Measurements from ENCODE around the gene MLIP. TPM values are rescaled to one million over a fixed set of nuclear protein-coding genes. Genes with fewer than 3 reads are reported as not detected.

The MLIP gene
- polyA plus RNA-seq, 1 donor, result 0.66 TPM

DNA sequence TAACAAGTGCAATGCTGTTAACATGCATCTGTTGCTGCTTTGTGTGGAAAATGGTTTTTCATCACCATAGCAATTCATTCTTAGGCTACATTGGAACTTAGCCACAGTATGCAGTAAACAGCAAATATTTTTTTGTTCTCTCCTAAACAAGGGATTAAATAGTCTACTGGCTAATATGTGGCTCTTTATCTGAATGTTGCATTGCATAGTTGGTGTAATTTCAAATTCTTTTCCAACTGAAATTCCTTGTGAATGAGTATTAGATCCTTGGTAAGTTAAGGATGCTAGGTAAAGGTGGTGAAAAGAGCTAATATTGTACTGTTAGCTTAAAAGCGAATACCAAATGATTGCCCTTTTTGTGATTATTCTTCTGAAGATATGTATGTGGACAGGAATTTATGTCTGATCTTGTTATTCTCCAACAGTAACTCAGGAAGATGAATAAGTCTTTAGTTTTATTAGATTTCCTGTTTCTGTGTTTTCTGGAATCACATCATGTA is 958 bp downstream of the MLIP start:
- no peaks in the 10 kb centered on the region for H3K27me3 ChIP-seq (ENCODE audit: control insufficient read depth, insufficient read depth, low read length)
- no peak overlapping the region for H3K27ac ChIP-seq (ENCODE audit: low read length)
- no peak for DNase-seq
- no peaks in the 10 kb centered on the region for H3K4me1 ChIP-seq (ENCODE audit: control insufficient read depth, insufficient read depth, low read length)
- H3K9me3 ChIP-seq (ENCODE audit: control insufficient read depth, low read depth, low read length), result no peaks in the 10 kb centered on the region
- H3K36me3 ChIP-seq (ENCODE audit: control insufficient read depth, insufficient read depth, low read length), result no peaks in the 10 kb centered on the region
- WGBS (ENCODE audit: insufficient coverage, low lambda C conversion rate), result 100% methylated on average over 1 of the region's 1 CpG
- H3K4me3 ChIP-seq (ENCODE audit: low read length), result no peak overlapping the region

DNA sequence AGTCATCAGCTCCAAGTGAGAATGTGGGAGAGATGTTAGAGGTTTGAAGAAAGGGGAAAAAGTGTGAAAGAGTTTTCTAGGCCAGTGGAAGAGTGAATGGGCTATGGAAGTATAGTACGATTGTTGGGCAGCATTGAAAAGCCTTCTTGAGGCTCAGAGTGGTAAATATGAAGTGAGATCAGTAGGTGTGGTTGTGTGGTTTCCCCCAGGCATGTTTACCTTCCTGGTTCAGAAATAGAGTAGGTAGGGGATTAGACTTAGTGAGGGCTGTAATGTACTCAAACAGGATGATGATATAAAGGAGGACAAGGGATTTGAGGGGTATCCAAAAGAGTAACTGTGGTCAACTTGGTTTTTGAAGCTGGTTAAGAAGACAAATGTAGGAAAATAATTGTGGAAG is 3.7 kb downstream of the MLIP start:
- no peak for DNase-seq
- Histone ChIP-seq H3K4me1 (ENCODE audit: control insufficient read depth, insufficient read depth, low read length) (no peaks in the 10 kb centered on the region), H3K36me3 (ENCODE audit: control insufficient read depth, insufficient read depth, low read length) (no peaks in the 10 kb centered on the region), H3K9me3 (ENCODE audit: control insufficient read depth, low read depth, low read length) (no peaks in the 10 kb centered on the region), H3K27me3 (ENCODE audit: control insufficient read depth, insufficient read depth, low read length) (no peaks in the 10 kb centered on the region), H3K27ac (ENCODE audit: low read length) (no peak overlapping the region), H3K4me3 (ENCODE audit: low read length) (no peak overlapping the region)
- WGBS (ENCODE audit: insufficient coverage, low lambda C conversion rate), result 100% methylated on average over 1 of the region's 1 CpG

DNA sequence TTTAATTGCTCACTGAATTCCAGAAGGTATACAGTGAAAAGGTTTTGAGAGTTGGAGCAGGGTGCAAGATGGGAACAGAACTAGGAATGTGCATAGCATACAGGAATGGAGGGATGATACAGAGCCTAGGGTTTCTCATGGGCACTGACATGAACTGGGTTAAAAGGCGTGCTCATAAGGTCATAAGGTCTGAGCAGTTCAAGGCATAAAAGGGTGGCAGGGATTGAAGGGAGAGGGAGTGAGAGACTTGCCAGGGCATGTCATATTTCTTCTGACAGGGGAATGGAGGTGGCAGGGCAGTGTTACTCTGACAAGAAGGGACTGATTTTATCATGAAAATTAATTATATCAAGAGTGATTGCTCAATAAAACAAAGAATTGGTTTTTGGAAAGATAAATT is 4.7 kb downstream of the MLIP start:
- H3K9me3 ChIP-seq (ENCODE audit: control insufficient read depth, low read depth, low read length), result no peaks in the 10 kb centered on the region
- no peaks in the 10 kb centered on the region for H3K36me3 ChIP-seq (ENCODE audit: control insufficient read depth, insufficient read depth, low read length)
- H3K4me1 ChIP-seq (ENCODE audit: control insufficient read depth, insufficient read depth, low read length), result no peaks in the 10 kb centered on the region
- no peaks in the 10 kb centered on the region for H3K27me3 ChIP-seq (ENCODE audit: control insufficient read depth, insufficient read depth, low read length)
- 100% methylated on average over 1 of the region's 1 CpG for WGBS (ENCODE audit: insufficient coverage, low lambda C conversion rate)
- DNase-seq, result no peak
- H3K27ac ChIP-seq (ENCODE audit: low read length), result no peak overlapping the region
- H3K4me3 ChIP-seq (ENCODE audit: low read length), result no peak overlapping the region

DNA sequence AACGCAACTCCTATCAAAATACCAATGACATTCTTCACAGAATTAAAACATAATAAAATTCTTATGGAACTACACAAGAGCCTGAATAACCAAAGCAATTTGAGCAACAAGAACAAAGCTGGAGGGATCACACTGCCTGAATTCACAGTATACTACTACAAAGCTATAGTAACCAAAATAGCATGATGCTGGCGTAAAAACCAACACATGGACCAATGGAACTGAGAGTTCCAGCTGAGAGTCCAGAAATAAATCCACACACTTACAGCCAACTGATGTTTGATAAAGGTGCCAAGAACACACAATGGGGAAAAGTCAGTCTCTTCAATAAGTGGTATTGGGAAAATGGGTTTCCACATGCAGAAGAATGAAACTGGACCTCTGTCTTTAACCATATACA is 6.9 kb downstream of the MLIP start:
- Histone ChIP-seq H3K27ac (ENCODE audit: low read length) (no peak overlapping the region), H3K4me1 (ENCODE audit: control insufficient read depth, insufficient read depth, low read length) (no peaks in the 10 kb centered on the region), H3K9me3 (ENCODE audit: control insufficient read depth, low read depth, low read length) (no peaks in the 10 kb centered on the region), H3K27me3 (ENCODE audit: control insufficient read depth, insufficient read depth, low read length) (no peaks in the 10 kb centered on the region), H3K36me3 (ENCODE audit: control insufficient read depth, insufficient read depth, low read length) (no peaks in the 10 kb centered on the region), H3K4me3 (ENCODE audit: low read length) (no peak overlapping the region)
- WGBS (ENCODE audit: insufficient coverage, low lambda C conversion rate), result no CpG with 5 or more reads among the region's 2 CpGs
- DNase-seq, result no peak

DNA sequence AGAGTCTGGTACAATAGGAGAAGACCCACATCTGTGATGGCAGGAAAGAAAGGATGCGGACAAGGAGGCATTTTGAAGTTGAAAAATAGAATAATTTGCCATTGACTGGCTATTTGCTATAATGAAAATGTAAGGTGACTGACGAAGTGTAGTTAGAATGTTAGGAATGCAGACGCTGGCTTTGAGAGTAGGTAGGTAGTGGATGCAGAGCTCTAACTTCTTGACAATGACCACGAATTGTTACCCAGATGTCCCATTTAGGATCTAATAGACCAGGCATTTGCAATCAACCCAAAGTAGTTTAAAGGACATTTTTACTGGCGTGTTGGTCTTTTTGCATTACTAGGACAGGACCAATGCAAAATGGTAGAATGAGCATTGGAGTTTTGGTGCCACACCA is 14.2 kb downstream of the MLIP start:
- H3K4me1 ChIP-seq (ENCODE audit: control insufficient read depth, insufficient read depth, low read length), result no peaks in the 10 kb centered on the region
- DNase-seq, result no peak
- no peaks in the 10 kb centered on the region for H3K27me3 ChIP-seq (ENCODE audit: control insufficient read depth, insufficient read depth, low read length)
- no peaks in the 10 kb centered on the region for H3K9me3 ChIP-seq (ENCODE audit: control insufficient read depth, low read depth, low read length)
- no peak overlapping the region for H3K4me3 ChIP-seq (ENCODE audit: low read length)
- H3K36me3 ChIP-seq (ENCODE audit: control insufficient read depth, insufficient read depth, low read length), result no peaks in the 10 kb centered on the region
- 100% methylated on average over 1 of the region's 5 CpGs for WGBS (ENCODE audit: insufficient coverage, low lambda C conversion rate)
- H3K27ac ChIP-seq (ENCODE audit: low read length), result no peak overlapping the region

DNA sequence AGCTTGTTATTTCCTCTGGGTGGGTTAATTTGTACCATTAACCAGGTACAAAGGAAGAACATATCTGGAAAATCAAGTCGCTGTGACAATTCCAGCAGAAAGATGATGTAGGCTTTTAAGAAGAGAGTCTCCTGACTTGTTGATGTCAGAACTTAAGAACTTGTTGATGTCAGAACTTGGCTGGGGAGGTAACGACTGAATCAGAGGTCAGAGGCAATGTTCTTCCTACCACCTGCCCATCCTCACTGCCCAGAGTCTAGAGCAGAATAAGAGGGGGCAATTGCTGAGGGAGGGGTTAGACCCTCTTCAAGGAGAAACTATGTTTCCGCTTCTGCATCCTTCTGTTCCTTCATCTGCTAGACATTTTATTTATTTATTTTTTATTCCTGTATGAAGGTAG is 18.9 kb downstream of the MLIP start:
- no peaks in the 10 kb centered on the region for H3K36me3 ChIP-seq (ENCODE audit: control insufficient read depth, insufficient read depth, low read length)
- H3K27ac ChIP-seq (ENCODE audit: low read length), result no peak overlapping the region
- no peaks in the 10 kb centered on the region for H3K27me3 ChIP-seq (ENCODE audit: control insufficient read depth, insufficient read depth, low read length)
- no peak for DNase-seq
- no CpG with 5 or more reads among the region's 3 CpGs for WGBS (ENCODE audit: insufficient coverage, low lambda C conversion rate)
- no peak overlapping the region for H3K4me3 ChIP-seq (ENCODE audit: low read length)
- no peaks in the 10 kb centered on the region for H3K4me1 ChIP-seq (ENCODE audit: control insufficient read depth, insufficient read depth, low read length)
- H3K9me3 ChIP-seq (ENCODE audit: control insufficient read depth, low read depth, low read length), result no peaks in the 10 kb centered on the region

DNA sequence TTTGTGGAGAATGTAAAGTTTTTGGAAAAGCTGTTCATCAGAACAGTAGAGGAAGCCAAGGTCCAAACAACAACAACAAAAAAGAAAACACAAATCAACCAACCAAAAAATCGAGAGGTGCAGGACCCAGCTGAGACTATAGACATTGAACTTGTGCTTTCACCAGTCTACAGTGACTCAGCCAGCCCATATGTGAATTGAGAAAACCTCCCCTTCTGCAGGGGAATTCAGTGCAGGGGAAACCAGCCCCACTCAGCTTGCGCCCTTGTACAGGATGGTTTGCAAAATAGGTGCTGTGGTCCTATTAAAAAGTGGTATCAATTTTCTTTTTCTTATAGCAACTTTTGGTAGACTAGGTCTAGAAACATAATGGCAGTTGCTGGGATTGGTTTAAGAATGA is 21.3 kb downstream of the MLIP start:
- peaks cover 3% of the 10 kb centered on the region for H3K4me1 ChIP-seq (ENCODE audit: control insufficient read depth, insufficient read depth, low read length)
- no peak overlapping the region for H3K4me3 ChIP-seq (ENCODE audit: low read length)
- DNase-seq, result no peak
- H3K27ac ChIP-seq (ENCODE audit: low read length), result no peak overlapping the region
- no peaks in the 10 kb centered on the region for H3K9me3 ChIP-seq (ENCODE audit: control insufficient read depth, low read depth, low read length)
- WGBS (ENCODE audit: insufficient coverage, low lambda C conversion rate), result no CpG with 5 or more reads among the region's 2 CpGs
- H3K36me3 ChIP-seq (ENCODE audit: control insufficient read depth, insufficient read depth, low read length), result no peaks in the 10 kb centered on the region
- no peaks in the 10 kb centered on the region for H3K27me3 ChIP-seq (ENCODE audit: control insufficient read depth, insufficient read depth, low read length)

DNA sequence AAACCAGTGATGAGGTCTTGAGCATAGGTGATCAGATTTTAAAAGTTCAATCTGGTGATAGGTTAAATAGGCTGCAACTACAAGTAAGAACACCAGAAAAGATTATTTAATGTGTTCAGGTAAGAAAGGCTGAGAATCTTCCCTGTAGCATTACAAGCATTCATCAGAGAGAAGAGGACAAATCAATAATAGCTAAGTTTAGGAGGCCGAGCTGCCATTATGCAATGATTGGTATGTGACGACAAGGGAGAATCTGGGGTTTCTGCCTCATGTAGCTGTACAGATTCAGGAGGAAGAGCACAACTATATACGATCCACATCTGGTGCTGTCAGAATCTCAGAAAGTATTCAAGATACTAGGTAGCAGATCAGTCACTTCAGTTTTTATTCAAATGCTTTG is 21.9 kb downstream of the MLIP start:
- H3K36me3 ChIP-seq (ENCODE audit: control insufficient read depth, insufficient read depth, low read length), result no peaks in the 10 kb centered on the region
- no peak for DNase-seq
- WGBS (ENCODE audit: insufficient coverage, low lambda C conversion rate), result 100% methylated on average over 1 of the region's 3 CpGs
- H3K27ac ChIP-seq (ENCODE audit: low read length), result no peak overlapping the region
- H3K9me3 ChIP-seq (ENCODE audit: control insufficient read depth, low read depth, low read length), result no peaks in the 10 kb centered on the region
- peaks cover 3% of the 10 kb centered on the region for H3K4me1 ChIP-seq (ENCODE audit: control insufficient read depth, insufficient read depth, low read length)
- H3K27me3 ChIP-seq (ENCODE audit: control insufficient read depth, insufficient read depth, low read length), result no peaks in the 10 kb centered on the region
- no peak overlapping the region for H3K4me3 ChIP-seq (ENCODE audit: low read length)

DNA sequence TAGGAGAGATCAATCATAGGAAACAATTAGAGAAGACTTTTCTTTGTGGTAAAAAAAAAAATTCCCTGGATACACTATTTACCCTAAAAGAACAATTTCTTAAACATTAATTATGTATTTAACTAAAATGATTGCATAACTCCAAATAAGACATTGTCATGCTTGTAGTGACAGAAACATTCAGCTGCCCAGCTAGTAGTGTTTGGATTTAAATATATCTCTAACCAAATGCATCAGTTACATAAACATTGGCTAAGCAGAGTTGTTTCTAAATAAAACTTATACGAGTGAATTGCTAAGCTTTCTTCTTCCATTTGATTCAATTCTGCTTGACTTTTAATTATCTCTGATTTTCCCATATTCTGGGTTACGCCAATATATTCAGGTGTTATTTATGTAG is 23.7 kb downstream of the MLIP start:
- Histone ChIP-seq H3K4me1 (ENCODE audit: control insufficient read depth, insufficient read depth, low read length) (peaks cover 3% of the 10 kb centered on the region), H3K36me3 (ENCODE audit: control insufficient read depth, insufficient read depth, low read length) (no peaks in the 10 kb centered on the region), H3K4me3 (ENCODE audit: low read length) (no peak overlapping the region), H3K27me3 (ENCODE audit: control insufficient read depth, insufficient read depth, low read length) (no peaks in the 10 kb centered on the region), H3K9me3 (ENCODE audit: control insufficient read depth, low read depth, low read length) (no peaks in the 10 kb centered on the region), H3K27ac (ENCODE audit: low read length) (no peak overlapping the region)
- DNase-seq, result no peak
- WGBS (ENCODE audit: insufficient coverage, low lambda C conversion rate), result 83% methylated on average over 1 of the region's 2 CpGs

DNA sequence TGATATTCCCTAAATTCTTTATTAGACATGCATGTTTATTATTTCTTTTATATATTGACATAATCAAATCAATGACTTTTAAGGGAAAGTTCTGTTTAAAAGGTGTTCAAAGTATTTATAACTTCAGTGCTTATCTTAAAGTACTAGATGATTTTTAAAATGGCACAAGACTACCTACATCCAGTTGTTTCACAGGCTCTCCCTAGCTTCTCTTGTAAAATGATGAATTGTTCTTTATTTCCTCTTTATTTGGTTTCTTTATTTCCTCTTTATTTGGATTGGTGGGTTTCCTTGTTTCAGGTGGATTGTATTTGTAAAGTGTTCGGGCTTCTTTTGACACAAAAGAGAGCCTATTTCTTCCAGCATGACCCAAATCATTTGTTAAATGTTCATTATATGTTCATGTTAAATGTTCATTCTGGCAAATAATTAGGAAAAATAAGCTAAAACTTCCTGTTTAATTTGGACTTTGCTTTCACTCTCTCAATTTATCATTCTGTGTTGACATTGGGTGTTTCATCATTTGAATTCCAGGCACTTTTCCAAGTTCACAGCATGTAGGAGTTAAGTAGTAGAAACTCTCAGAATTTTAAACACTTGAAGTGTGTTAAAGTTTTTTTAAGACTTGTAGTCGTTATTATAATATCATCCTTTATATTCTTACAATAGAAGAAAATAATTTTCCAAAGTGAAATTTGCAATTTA is 24.6 kb downstream of the MLIP start:
- peak; percentile 48 to 80 for DNase-seq
- H3K27ac ChIP-seq (ENCODE audit: low read length), result peak overlapping the region; percentile 16

DNA sequence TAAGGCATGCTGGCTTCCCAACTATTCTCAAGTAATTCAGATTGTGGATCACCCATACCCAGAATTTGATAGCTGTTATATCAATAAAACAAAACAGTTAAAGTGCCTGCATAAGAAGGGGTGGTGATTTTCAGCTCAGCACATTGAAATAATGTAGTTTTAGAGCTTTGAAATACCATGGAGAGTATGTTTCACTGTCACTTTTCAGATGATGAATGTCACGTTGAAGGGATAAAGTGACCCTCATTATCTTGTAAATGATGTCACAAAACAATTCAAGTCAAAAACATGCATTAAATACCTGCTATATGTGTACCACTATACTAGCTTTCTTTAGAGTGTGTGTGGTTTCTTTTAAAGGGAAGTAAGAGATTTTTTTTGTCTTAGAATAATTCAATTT is 27.6 kb downstream of the MLIP start:
- no peak for DNase-seq
- Histone ChIP-seq H3K27me3 (ENCODE audit: control insufficient read depth, insufficient read depth, low read length) (no peaks in the 10 kb centered on the region), H3K4me3 (ENCODE audit: low read length) (no peak overlapping the region), H3K27ac (ENCODE audit: low read length) (no peak overlapping the region), H3K9me3 (ENCODE audit: control insufficient read depth, low read depth, low read length) (no peaks in the 10 kb centered on the region), H3K36me3 (ENCODE audit: control insufficient read depth, insufficient read depth, low read length) (no peaks in the 10 kb centered on the region), H3K4me1 (ENCODE audit: control insufficient read depth, insufficient read depth, low read length) (peaks cover 3% of the 10 kb centered on the region)
- 80% methylated on average over 1 of the region's 1 CpG for whole genome bisulfite sequencing (ENCODE audit: insufficient coverage, low lambda C conversion rate)

More for the DNA sequence above, 24.6 kb downstream of the MLIP start:
- H3K4me1 ChIP-seq (ENCODE audit: control insufficient read depth, insufficient read depth, low read length), result peaks cover 3% of the 10 kb centered on the region
- H3K9me3 ChIP-seq (ENCODE audit: control insufficient read depth, low read depth, low read length), result no peaks in the 10 kb centered on the region
- H3K4me3 ChIP-seq (ENCODE audit: low read length), result no peak overlapping the region
- H3K27me3 ChIP-seq (ENCODE audit: control insufficient read depth, insufficient read depth, low read length), result no peaks in the 10 kb centered on the region
- no peaks in the 10 kb centered on the region for H3K36me3 ChIP-seq (ENCODE audit: control insufficient read depth, insufficient read depth, low read length)
- WGBS (ENCODE audit: insufficient coverage, low lambda C conversion rate), result 30% methylated on average over 2 of the region's 2 CpGs

Data from large intestine (tissue), 3 donors.